GM18951 (cell line): Measurements from ENCODE around the gene WDR73.

Experiments used
- POLR2A ChIP-seq: IDR thresholded peaks from 4 replicates; pipeline ENCODE4 v1.6.1; 2011; ENCODE audit warnings: mild to moderate bottlenecking; ENCODE audit not compliant: insufficient read length, insufficient read depth; ENCODE audit errors: extremely low read depth
- in situ Hi-C: fragments of 300-500 bp; cut with MboI; formaldehyde crosslinking; loops from one replicate; pipeline ENCODE4 v1.12.0; 2022; ENCODE audit warnings: low sequenced_read_pairs, mixed read lengths, inconsistent platforms; ENCODE audit not compliant: unreplicated experiment

WDR73 gene

DNA sequence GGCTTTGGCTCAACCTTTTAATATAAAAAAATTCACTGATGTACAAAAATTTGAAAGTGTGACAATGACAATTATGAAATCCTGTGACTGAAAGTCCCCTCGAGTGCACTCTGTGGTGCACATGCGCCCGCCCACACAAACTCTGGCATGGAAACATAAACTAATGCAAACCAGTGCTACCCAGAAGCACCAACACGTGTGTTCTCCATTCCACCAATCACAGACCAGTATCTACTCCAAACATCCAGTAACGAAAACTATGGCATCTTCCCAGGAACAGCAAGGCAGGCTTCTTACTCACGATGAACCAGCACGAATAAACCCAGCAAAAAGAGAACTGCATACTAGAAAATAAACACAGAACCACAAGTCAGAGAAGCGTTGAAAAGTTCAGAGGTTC, 15.6 kb upstream of the WDR73 start:
- in situ Hi-C loops: no loop called here
- TF ChIP-seq POLR2A: no peak

DNA sequence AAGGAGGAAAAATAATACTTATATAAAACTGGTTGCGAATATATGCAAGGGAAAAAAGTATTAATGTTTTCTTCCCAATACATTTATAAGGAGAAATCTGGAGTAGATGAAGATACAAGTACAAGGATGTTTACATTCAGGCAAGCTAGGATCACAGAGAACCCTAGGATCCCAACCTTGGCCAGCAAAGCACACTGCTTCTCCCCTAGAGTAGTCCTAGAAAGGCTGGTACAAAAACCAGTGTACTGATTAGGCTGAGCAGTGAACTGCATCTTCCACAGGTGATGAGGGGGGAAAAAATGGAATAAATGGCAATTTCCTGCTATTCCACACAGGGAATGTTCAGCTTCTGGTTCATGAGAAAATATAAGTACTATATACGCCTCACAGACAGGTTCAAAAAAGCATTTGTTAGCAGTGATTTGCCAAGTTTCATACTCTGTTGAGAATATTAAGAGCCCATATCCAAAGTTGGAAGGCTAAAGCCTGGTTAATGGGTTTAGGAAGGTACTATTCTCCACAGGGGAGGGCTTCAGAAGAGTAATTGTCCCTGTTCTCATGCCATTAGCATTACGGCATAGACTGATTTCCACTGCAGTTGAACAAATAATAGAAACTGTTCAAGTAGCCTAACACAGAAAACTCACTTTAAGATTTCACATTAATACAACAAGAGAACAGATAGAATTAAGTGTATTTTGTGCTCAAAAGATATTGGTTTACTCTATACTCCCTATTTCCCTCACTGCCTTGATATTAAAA, 14.3 kb upstream of the WDR73 start:
- in situ Hi-C loops: no loop called here
- TF ChIP-seq POLR2A: no peak

DNA sequence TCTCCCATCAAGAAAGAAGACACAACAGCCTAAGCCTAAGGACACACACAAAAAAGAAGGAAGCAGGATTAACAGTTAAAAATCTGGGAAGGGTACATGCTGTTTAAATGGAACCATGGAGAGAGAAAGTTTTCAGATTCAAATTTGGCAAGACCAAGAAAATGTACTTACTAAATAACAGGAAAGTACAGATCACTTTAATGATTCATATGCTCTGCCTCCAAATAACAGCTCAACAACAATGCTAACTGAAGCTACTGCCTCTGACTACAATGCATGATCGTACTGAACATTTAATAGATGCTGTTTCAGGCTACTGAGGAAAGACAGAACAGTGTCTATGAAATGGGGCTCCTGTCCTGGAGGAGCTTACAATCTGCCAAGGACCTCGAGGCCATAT, 12.3 kb upstream of the WDR73 start:
- in situ Hi-C loops: no loop called here
- no peak for TF ChIP-seq POLR2A

DNA sequence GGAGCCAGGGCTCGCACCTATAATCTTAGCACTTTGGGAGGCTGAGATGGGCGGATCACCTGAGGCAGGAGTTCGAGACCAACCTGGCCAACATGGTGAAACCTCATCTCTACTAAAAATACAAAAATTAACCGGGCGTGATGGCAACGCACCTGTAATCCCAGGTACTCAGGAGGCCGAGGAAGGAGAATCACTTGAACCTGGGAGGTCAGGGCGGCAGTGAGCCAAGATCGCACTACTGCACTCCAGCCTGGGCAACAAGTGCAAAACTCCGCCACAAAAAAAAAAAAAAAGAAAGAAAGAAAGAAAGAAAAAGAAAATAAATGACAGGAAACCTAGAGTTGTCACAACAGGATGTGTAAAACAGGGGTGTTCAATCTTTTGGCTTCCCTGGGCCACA, 6.9 kb upstream of the WDR73 start:
- TF ChIP-seq POLR2A: no peak
- in situ Hi-C loops: no loop called here

DNA sequence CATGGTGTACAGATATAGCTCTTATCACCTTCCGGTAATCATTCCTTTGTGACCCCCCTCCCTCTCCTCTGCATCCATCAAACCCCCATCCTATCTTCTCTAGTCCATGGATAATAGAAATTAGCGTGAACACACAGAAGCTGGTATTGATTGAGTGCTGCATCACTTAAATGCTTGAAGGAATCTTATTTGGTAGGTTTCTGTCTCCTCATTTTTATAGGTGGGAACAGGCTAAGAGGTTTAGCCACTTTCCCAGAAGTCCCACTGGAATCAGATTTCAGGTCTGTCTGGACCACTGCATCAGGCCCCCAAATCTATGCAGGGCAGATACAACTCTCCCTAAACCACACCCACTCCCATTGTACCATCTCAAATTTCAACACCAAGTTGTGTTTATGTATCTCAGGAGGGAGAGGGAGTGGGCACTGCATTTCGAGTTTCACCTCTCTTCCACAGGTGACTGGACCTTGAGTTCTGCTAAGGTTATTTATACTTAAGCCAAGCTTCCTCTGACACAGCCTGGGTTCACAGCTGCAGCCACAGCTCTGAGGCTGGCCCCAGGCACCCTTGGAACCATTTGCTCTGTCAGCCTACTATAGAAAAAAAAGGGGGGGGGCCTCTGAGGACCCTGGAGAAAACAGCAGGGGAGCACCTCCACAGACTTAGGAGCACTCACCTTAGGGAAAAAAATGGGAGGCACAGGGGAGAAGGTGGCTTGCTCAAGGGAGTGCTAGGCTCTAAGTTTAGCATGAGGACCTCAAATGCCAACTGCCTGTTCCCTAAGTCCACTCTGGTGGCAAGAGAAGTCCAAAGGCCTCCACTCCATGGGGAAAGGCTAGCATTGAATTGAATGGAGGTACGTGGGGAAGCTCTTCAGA, 6.1 kb upstream of the WDR73 start:
- no peak for TF ChIP-seq POLR2A
- in situ Hi-C loops: no loop called here

DNA sequence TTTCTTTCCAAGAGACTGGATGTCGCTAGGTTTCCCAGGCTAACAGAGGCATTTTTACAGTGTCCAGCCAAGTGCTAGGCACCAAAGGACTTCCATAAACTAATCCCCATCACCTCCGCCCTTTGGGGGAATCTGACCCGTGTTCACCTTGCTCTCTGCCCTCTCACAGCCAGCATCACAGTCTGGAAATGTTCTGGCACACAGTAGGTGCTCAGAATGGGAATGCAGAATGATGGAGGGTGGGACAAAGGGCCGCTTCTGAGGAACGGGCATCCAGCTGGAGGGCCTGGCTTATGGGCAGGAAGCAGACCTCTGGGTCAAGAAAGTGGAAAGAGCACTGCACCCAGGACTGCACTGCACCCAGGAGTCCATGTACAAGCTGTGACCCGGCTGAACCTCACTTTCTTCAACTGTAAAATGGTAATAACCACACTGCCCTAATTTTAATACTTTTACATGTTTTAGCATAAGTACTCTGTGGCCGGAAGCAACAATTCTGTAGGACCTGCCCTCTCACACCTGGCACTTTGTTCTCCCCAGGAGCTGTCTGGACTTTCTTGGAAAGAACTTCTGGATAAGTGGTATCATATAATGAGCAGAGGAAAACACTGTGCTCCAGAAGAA, 4.8 kb upstream of the WDR73 start:
- in situ Hi-C loops: no loop called here
- TF ChIP-seq POLR2A: no peak

DNA sequence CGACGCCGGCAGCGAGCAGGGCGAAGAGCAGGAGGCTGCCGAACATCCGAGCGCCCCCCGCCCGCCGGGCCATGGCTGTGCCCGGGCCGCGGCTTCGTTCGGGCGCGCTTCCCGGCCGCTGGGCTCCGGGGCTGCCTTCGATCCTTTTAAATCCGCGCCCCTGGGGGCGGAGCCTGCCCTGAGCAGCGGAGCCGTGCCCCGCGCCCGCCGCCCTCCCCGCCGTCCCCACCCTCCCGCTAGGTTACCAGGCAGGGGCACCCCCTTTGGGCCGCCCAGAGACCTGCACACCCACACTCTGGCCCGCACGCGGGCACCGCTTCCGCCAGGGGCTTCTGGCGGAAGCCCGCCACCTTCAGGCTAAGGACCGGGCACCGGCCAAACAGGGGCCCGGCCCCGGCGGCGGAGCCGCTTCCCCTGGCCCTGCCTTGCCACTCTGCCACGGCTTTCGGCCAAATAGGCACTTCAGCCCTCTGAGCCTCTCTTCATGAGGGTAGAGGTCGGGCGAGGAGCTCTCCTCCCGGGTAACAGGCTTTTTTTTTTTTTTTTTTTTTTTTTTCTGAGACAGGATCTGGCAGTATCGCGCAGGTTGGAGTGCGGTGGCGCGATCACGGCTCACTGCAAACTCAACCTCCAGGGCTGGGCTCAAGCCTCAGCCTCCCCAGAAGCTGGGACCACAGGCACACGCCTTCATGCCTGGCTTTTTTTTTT, 4.2 kb upstream of the WDR73 start, which contains the start of gene NMB:
Gene NMB (minus strand): TSS at position 120 of the 708 bp plus-strand sequence. CDS start 47 bp downstream, at position 73.
- TF ChIP-seq POLR2A: peak; percentile 45
- in situ Hi-C loops: no loop called here

DNA sequence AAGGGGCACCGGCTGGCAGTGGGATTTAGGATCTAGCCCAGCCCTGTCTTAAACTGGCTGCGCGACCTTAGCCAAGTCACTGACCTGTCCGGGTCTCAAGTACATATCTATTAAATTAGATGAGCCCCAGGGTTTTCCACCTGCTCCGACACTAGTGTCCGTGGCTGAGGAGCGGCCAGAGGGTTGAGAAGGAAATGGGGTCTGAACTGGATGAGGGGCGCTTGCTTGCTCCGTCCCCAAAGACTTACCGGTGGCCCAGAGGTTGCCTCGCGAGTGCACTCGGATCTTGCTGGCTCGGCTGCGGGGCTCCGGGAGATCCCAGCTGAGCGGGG, 3.6 kb upstream of the WDR73 start:
- no peak for TF ChIP-seq POLR2A
- in situ Hi-C loops: no loop called here

DNA sequence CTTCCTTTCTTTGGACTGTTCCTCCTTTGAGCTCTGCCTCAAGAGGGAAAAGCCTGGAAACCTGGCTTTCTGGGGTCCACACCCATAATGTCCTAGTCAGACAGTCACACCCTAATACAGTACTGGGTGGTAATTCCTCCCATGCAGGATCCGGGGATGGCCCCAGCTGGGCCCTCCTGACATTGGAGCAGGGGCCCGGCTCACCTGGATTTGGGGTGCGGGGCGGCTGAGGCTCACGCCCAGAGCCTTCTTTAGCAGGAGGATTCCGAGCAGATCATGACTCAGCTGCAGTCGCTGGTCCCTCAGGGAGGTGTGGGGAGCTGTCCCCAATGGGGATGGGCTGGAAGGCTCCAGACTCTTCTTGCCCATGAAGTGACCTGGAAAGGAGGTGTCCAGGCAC, 2.9 kb upstream of the WDR73 start:
- TF ChIP-seq POLR2A: no peak
- in situ Hi-C loops: no loop called here

DNA sequence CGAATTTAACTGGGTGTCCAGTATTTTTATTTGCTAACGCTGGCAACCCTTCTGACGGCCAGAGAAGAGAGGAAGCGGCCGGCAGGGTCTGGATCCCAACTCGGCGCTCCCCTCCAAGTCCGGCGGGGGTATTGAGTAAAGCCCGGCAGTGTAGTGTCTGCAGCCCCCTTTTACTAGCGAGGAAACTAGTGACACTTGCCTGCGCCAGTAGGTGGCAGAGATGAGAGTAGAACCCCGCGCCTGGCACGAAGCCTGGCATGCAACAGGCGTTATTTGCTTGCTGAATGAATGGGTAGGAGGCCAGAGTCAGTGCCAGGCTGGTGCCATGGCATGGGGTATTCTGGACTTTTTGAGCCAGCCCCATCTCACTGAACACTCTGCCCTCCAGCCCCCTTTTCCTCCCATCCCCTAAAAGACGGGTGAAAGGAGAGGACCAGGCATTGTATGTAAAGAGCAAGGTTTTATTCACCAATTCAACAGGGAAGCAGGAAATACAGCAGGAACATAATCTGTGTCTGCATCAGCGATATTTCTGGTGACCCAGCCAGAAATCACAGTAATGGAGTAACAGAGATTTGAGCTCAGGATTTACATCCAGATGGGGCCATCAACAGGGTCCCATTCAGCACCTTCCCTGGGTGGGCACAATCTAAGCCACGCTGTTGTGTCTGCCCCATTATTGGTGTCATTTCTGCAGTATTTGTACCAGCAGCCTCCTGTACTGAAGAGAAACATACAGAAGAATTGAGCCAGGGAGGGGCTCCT, 788 bp upstream of the WDR73 start:
- no peak for TF ChIP-seq POLR2A
- in situ Hi-C loops: no loop called here

DNA sequence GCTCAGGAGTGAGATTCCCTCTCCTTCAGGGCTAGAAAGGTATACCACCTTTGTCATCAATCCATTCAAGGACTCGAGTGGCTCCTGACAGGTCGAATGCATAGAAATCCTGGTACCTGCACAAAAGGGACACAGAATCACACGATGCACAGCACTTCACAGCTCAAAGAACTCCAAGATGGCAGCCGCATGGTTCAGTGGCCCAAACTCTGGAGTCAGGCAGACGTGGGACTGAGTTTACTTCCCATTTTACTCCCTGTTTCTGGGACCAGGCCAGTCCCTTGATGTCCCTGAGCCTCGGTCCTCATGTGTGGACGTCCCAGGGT, 536 bp downstream of the WDR73 start:
- TF ChIP-seq POLR2A: no peak
- in situ Hi-C loops: no loop called here

DNA sequence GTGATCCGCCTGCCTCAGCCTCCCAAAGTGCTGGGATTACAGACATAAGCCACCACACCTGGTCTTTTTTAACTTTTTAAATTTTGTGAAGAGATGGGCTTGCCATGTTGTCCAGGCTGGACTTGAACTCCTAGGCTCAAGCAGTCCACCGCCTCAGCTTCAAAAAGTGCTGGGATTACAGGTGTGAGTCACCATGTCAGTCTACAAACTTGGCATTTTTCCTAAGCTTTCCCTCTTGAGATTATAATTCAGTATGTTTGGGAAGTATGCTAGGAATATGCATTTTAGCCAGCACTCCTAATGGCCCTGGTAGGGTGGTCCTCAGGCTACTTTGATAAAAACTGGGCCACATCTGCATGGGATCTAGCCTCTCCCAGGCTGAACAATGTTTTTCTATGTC, 4.4 kb downstream of the WDR73 start:
- in situ Hi-C loops: no loop called here
- no peak for TF ChIP-seq POLR2A

DNA sequence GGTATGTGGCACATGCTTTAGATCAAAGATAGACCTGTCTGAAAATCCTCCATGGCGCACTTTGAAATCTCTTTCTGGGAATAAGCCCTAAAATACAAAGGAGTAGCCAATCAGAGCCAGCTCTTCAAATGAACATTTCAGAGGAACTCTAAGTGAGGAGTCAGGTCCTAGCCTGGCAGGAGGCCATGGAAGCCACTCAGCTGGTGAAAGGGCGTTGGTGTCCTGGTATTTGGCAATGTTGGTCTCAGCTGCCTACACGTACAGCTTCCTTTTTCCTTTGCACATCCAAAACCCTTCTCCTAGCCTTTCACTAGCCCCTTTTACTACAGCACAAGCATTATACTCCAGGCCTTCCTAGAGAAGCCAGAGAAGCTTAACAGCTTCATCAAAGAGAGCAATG, 5.5 kb downstream of the WDR73 start:
- no peak for TF ChIP-seq POLR2A
- in situ Hi-C loops: no loop called here

DNA sequence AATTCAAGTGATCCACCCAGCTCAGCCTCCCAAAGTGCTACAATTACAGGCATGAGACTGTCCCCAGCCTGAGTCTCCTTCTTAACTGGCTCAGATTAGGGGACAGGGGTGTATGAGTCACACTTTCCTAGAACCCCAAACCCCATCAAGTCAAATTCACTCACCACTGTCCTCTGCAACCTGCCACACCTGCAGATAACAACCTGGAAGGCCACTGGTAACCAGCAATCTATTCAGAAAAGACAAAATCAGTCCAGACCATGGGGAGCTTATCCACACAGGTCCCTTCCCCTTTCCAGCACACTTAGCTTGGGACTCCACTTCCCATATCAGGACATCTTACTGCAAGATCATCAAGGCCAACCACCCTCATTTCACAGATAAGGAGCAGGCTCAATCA, 6.4 kb downstream of the WDR73 start:
- TF ChIP-seq POLR2A: no peak
- in situ Hi-C loops: no loop called here
